HCT116 (cell line): ENCODE data around the gene FAR2.

ENCODE experiments used
- CTCF ChIP-seq, 3 experiments: fragments of 200-600 bp in 1 of 3; sonication (generic) in 1 of 3; IDR thresholded peaks in 2 of 3; conservative IDR thresholded peaks in 1 of 3; 2 replicates each; pipeline ENCODE4 v1.5.1; 2012 to 2017; ENCODE audit warnings: low read depth in 2 of 3, low read length in 2 of 3, antibody characterized with exemption in 1 of 3, borderline replicate concordance in 1 of 3, control low read depth in 1 of 3, mild to moderate bottlenecking in 1 of 3, mixed read lengths in 1 of 3, mixed run types in 1 of 3, moderate library complexity in 1 of 3; ENCODE audit not compliant: insufficient read depth in 1 of 3
- POLR2A ChIP-seq: IDR thresholded peaks from 2 replicates; pipeline ENCODE4 v1.7.0; 2011; ENCODE audit warnings: borderline replicate concordance; ENCODE audit not compliant: insufficient read depth, insufficient read length; ENCODE audit errors: extremely low read depth
- POLR2AphosphoS5 ChIP-seq: IDR thresholded peaks from 2 replicates; pipeline ENCODE4 v1.6.1; 2011; ENCODE audit warnings: mild to moderate bottlenecking, low read depth, low read length, moderate library complexity
- RAD21 ChIP-seq: IDR thresholded peaks from 2 replicates; pipeline ENCODE4 v1.6.1; 2012; ENCODE audit warnings: low read depth, mild to moderate bottlenecking
- TF ChIP-seq, protein P1 (sequence below): IDR thresholded peaks from 2 replicates; pipeline ENCODE4 v1.6.1; 2012

DNA sequence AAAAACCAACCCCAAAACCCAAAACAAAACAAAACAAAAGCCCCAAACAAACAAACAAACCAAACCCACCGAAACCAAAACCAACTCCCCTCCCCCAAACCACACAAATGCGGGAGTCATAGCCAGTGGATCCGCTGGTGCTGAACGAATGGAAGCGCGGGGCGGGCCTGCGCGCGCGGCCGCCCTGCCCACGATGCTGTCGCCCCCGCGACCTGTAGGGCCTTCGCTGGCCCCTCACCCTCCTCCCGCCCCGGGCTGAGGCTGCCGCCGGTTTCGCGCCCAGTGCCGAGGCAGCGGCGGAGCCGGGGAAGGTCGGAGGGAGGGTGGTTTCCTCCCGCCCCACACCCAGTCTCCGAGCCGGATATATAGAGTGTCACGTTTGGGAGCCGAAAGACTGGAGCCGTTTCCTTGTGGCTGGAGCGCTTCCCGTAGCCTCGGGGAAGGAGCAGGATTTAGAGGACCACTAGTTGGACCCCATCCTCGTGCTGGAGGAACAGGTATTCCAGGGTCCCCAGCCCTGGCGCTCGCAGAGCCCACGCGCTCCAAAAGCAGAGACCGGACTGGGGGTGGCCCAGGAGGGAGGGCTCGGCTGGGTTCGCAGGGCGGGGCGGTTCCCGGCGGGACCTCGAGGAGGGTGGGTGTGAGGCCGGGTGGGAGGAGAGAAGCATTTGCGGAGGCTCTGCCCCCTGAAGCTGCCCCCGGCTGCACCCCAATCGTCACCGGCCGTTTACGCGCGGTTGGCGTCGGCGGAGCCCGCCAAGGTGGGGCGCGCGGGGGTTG lies at the start of gene FAR2:
- TF ChIP-seq POLR2A (peak; percentile 21), POLR2AphosphoS5 (peak; percentile 20; the same call in 1 of the 2 replicates), RAD21 (no peak), CTCF (IDR thresholded peaks at IDR 0.05 in 2 of 3, conservative IDR thresholded peaks at IDR 0.05 in 1 of 3; ENCODE audit: borderline replicate concordance in 1 of 3, insufficient read depth in 1 of 3, low read depth in 2 of 3, low read length in 2 of 3) (peak in 2 of 3 experiments; percentile 1 to 3; a peak in 1 of 6 replicates)
- TF ChIP-seq, protein P1, sequence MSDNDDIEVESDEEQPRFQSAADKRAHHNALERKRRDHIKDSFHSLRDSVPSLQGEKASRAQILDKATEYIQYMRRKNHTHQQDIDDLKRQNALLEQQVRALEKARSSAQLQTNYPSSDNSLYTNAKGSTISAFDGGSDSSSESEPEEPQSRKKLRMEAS, result 0 out of 2 replicates have a peak, but pooled peaks have one; percentile 16
